ENCODE data around the gene RNF180.
"Not testable (repeated sequence)": the region's sequence is repeated elsewhere in the genome, so short reads cannot be mapped to it uniquely, and the experiment has no call there.

The RNF180 gene

DNA sequence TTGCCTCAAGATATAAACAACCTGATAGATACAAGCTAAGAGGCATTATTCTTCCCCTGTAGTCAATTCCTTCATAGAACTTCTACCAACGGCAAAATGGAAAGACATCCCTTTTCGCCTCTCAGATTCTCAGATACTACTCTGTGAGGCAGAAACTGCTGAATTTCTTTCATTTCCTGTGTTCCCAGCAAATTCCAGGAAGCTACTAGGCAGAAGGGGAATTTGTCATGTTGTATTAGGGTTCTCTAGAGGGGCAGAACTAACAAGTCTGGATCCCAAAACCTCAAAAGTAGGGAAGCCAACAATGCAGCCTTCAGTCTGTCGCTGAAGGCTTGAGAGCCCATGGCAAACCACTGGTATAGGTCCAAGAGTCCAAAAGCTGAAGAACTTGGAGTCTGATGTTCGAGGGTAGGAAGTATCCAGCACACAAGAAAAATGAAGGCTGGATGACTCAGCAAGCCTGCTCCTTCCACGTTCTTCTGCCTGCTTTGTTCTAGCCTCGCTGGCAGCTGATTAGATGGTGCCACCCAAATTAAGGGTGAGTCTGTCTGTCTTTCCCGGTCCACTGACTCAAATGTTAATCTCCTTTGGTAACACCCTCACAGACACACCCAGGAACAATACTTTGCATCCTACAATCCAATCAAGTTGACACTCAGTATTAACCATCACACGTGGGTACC lies 15.2 kb downstream of the RNF180 start:
- peak; percentile 5 for DNase-seq

DNA sequence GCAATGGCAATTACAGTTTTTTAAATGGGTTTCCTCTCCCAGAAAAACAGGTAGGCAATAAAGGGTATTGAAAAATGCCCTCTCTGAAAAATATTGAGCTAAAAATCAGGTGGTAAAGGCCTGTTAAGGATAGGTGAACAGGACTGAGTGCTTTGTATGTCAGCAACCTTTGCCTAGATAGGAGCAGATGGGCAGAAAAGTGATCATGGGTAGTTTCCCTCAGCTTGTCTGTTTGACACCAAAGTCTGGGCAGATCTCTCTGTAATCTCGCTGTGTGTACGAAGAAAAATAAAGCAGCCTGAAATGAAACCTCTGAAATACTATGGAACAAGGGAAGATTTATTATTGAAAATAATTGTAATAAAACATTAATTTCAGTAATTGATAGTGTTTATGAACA lies 15.8 kb downstream of the RNF180 start:
- DNase-seq, result no peak

DNA sequence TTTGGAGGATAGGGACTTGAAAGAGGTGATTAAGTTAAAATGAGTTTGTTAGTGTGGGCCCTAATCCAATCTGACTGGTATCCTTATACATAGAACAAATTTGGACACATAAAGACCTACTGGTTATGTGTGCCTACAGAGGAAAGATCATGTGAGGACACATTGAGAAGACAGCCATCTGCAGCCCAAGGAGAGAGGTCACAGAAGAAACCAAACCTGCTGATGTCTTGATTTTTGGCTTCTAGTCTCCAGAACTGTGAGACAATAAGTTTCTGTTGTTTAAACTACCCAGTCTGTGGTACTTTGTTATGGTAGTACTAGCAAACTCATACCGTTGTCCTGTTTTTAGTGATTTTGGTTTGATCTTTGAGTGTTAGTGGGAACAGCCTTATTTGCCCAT lies 18.3 kb downstream of the RNF180 start:
- no peak for DNase-seq

DNA sequence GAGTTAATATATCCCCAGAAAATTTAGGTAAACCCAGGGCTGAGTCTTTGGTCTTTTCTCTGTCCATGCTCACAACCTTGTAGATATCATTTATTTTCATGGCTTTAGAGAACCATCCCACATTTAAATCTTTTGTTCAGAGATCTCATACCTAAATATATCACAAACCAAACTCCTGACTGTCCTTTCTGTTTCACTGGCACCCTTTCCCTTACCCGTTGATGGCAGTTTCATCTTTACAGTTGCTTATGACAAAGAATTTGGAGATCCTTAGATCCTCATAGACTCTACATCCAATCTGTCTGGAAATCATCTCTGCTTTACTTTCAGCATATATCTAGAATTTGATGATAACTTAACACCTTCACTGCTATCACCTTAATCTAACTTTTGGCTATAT lies 19.2 kb downstream of the RNF180 start:
- DNase-seq, result no peak

DNA sequence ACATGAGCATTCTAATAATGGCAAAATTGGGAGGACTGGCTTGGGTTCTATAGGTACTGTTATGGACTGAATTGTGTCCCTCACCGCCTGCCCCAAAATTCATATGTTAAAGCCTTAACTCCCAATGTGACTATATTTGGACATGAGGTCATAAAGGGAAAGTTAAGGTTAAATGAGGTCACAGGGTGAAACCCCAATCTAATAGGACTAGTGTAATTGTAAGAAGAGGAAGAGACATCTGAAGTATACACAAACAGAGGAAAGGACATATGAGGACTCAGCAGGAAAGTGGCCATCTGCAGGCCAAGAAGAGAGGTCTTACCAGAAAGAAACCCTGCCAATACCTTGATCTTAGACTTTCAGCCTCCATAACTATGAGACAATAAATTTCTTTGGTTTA lies 23.1 kb downstream of the RNF180 start:
- DNase-seq, result no peak

DNA sequence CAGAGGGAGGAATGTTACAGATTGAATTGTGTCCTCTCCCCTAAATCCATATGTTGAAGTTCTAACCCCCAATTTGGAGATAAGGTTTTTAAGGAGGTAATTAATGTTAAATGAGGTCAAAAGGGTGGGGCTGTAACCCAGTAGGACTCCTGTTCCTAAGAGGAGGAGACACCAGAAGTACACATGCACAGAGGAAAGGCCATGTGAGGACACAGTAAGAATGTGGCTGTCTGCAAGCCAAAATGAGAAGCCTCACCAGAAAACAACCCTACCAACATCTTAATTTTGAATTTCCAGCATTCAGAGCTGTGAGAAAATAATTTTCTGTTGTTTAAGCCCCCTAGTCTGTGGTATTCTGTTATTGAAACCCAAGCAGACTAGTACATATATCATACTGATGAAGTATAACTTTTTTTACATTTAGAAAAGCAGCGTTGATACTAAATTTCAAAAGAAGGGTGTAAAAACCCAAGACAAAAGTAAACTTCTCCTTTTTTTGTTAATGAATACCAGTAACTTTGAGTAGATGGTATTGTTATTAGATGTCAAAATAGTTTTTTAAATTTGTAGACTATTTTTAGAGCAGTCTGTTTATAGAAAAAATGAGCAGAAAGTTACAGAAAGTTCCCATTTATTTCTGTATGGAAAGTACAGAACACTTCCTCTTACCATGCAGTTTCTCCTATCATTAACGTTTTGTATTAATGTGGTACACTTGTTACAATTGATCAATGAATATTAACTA lies 25.1 kb downstream of the RNF180 start:
- no peak for DNase-seq

DNA sequence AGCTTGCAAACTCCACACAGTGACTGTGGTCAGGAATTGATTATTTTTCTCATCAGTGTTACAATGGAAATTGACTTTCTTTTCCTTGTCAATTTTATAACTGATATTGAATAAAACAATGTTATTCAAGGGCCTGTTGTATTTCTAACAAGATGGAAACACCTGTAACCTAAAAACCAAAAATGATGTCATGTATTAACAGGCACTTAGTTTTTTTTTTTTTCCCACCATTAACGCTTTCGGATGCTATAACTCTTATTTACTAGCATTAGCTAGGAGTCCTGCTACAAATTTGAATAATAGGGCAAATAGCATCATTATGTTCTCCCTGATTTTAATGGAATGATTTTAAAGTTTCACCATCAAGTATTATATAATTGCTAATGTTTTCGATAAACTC lies 30.3 kb downstream of the RNF180 start:
- DNase-seq, result no peak

DNA sequence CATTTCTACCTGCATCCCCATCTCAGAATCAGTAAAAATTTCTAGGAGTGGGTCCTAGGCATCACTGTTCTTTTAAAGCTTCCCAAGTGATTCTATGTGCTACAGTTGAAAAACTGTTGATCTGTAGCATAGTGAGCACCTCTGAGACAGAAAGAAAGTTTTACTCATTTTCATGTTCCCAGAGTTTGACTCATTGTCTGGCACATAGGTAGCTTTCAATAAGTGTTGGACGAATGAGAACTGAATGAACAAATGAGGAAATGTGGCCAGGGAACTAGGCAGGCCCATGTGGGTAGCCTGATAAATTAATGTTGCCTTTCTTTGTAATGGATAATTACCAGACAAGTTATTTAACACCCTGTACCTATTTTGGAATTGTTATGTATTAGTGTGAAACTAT lies 33.8 kb downstream of the RNF180 start:
- DNase-seq, result no peak

DNA sequence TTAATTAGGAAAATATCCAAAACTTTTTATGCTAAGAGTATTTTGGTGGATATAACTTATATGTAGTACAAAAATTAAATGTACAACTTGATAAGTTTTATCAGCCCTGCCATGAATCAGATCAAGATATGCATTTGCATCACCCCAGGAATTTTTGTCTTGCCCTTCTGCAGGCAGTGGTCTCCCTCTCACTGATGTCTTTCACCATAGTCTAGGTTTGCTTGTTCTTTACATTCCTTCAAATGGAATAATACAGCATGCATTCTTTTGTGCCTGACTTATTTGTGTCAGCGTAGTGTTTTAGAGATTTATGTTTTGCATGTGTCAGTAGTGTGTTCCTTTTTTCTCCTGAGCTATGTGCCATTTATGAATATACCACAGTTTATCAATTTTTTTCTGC lies 36.4 kb downstream of the RNF180 start:
- no peak for DNase-seq

DNA sequence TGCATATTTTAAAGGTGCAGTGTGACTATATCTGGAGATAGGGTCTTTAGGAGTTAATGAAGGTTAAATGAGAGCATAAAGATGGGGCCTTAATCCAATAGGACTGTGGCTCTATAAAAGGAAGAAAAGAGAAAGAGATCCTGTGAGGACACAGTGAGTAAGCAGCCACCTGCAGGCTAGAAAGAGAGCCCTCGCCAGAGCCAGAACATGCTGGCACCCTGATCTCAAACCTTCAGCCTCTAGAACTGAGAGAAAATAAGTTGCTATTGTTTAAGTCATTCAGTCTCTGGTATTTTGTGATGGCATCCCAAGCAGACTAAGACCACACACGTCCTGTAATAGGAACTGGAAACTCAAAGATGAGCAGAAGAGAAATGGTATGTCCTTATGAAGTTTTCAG lies 41.0 kb downstream of the RNF180 start:
- no peak for DNase-seq

DNA sequence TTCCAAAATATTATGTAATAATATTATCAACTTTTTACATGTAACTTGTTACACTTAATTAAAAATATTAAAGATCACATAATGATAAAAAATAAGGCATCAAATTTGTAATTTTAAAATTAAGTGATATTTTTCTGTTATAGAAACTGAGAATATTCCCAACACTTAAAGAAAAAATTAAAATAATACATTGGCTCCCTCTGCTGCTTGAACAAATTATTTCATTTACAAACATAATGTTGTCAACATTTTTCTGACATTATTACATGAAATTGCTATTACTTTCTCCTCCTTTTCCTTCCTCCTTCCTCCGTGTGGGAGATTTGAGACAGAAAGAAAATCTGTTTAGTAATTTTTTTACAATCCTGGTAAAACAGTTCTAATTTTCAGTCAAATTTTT lies 42.3 kb downstream of the RNF180 start:
- DNase-seq, result peak; percentile 53

DNA sequence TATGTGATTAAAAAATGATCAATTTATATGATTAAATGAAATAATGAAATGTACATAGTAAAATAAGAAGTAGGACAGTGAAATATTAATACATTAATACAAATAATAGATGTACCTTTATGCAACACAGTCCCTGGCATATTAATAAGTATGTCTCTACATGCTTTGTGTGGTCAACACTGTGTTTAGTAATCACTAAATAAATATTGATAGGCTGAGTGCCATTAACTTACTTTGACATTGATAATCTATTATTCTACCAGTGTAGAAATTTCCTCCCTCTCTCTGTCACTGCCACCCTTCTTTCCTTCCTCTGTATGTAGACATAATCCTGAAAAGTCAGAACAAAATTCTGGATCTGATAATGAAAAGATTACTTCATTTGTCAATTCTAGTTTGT lies 43.7 kb downstream of the RNF180 start:
- no peak for DNase-seq

DNA sequence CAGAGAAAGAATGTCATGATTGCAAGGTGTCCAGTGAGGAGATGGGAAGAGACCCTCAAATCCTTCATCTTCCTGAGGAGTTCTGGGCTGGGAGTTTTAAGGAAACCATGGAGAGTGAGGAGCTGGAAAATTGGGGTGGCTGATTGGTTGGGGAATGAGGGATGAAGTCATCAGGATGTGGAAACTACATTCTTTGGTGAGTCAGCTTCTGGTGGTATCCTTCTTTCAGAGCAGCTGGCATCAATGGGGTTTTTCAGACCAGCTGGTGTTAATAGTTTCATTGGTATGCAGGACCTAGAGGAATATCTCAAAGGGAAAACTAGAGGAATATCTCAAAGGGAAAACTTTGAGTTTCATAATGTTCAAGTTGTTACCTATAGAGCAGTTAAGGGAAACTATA lies 45.2 kb downstream of the RNF180 start:
- DNase-seq, result no peak

DNA sequence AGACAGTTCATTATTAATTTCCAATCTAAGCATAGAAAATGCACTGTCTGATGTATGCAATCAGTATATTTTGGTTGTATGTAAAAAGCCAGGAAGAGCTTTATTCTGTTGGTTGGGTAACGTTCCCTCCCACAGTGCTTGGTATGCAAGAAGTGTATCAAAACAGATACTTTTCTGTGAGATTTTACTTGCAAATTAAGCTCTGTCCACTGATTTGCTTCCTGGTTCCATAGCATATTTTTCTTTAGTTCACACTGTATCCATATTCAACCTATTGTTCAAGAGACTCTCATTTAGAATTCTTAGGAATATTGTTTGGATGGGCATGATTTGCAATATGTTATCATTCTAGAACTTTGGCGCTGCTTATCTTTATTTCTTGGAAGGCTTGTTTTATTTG lies 47.4 kb downstream of the RNF180 start:
- no peak for DNase-seq

DNA sequence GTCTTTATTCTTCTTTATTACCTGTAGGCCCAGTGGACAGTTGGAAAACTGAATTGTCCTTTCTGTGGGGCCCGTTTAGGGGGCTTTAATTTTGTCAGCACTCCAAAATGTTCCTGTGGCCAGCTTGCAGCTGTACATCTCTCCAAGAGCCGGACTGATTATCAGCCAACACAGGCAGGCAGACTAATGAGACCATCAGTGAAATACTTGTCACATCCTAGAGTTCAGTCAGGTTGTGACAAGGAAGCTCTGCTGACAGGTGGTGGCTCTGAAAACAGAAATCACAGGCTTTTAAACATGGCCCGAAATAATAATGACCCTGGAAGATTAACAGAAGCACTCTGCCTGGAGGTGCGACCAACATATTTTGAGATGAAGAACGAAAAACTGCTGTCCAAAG lies 47.9 kb downstream of the RNF180 start:
- no peak for DNase-seq

DNA sequence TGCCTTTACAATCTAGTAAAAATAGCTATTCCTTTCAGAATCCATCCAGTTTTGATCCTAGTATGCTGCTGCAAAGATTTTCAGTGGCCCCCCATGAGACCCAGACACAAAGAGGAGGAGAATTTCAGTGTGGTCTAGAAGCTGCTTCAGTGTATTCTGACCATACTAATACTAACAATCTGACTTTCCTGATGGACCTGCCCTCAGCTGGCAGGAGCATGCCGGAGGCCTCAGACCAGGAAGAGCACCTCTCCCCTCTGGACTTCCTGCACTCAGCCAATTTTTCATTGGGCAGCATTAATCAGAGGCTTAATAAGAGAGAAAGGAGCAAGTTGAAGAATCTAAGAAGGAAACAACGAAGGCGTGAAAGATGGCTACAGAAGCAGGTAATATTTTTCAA lies 48.5 kb downstream of the RNF180 start:
- no peak for DNase-seq

DNA sequence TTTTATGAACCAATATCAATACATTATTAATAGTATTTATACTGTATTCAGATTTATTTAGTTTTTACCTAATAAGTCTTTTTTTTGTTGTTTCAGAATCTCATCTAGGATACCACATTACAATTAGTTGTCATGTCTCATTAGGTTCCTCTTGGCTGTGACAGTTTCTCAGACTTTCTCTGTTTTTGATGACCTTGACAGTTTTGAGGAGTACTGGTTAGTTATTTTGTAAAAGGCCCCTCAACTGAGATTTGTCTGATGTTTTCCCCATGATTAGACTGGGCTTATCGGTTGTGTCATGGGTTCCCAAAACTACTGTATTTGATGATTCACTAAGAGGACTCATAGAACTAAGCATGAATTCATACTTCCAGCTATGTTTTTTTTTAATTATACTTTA lies 56.3 kb downstream of the RNF180 start:
- DNase-seq, result no peak

DNA sequence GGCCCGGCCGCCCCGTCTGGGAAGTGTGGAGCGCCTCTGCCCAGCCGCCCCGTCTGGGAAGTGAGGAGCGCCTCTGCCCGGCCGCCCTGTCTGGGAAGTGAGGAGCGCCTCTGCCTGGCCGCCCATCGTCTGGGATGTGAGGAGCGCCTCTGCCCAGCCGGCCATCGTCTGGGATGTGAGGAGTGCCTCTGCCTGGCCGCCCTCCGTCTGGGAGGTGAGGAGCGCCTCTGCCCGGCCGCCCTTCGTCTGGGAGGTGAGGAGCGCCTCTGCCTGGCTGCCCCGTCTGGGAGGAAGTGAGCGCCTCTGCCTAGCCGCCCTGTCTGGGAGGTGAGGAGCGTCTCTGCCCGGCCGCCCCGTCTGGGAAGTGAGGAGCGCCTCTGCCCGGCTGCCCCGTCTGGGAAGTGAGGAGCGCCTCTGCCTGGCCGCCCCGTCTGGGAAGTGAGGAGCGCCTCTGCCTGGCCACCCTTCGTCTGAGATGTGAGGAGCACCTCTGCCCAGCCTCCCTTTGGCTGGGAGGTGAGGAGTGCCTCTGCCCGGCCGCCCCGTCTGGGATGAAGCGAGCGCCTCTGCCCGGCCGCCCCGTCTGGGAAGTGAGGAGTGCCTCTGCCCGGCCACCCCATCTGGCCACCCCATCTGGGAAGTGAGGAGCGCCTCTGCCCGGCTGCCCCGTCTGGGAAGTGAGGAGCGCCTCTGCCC lies 59.8 kb downstream of the RNF180 start:
- DNase-seq, result not testable (repeated sequence)

DNA sequence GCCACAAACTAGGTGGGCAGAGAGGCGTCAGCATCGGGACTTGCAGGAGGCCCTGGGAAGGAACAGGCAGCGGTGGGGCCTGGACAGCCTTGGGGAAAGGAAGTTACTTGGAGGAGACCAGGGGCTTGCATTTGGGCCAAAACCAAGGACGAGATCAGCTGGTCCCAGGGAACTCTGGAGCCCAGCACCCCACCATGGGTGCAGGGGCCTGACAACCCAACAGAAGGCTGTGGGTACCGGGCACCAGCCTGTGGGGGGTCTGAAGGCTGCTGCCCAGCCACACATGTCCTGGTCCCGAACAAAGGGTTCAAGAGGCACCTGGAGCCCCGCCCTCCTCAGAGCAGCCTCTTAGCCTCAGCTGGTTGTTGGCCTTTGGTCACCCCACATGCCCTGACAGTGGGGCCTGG lies 61.5 kb downstream of the RNF180 start:
- DNase-seq, result not testable (repeated sequence)

DNA sequence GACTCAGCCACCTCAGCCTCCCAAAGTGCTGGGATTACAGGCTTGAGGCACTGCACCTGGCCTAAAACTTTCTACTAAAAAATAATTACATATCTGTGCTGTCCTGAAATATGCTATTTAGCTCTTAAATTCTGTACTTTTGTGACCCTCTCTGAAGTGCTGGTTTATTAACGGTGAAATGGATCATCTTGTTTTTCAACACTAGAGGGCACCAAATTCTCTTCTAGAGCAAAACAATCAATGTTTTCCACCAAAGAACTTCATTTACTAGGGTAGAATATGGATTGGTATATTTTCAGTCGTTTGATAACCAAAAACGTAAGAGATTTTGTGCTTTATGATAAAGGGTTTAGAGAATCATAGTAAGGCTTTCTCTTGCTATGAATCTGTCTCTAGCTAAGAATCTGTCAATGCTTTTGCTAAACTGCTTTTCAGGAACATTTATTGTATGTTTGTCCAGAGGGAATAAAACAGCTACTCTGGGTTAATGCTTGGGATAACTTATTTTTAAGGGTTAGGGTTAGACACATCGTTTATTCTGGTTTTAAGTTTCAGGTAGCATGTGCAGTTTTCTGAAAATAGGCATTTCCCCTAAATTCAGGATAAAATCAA lies 63.6 kb downstream of the RNF180 start:
- peak; percentile 60 for DNase-seq

DNA sequence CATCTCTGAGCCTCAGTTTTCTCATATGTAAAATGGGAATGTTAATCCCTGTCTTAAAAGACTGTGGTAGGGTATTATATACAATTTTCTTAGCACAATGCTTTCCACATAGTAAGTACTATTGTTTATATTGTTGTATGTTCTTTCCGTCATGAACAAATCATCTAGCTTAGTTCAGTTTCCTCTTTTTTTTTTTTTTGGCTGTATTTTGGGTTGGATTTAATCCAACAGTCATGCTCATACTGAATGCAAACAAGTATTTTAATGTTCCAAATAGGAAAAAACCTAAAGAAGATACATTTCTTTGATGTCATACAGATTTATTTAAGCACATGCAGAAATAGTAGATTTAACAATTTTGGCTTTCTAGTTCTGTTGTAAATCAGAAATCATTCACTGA lies 95.1 kb downstream of the RNF180 start:
- no peak for DNase-seq

DNA sequence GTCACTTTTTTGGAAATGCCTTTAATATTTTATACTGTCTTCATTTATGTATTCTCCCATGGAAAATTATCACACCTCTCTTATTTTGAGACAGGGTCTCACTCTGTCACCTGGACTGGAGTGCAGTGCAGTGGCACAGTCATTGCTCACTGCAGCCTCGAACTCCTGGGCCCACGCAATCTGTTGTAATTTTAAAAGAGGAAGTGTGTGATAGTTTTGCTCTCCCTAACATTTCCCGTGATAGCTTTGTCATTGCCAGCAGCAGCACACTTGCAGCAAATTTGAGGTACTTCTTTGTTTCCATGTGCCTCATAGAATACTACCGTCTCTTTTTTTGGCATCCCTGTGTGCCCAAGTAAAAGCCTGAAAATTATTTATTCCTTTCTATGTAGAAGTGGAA lies 103.5 kb downstream of the RNF180 start:
- peak; percentile 4 for DNase-seq

DNA sequence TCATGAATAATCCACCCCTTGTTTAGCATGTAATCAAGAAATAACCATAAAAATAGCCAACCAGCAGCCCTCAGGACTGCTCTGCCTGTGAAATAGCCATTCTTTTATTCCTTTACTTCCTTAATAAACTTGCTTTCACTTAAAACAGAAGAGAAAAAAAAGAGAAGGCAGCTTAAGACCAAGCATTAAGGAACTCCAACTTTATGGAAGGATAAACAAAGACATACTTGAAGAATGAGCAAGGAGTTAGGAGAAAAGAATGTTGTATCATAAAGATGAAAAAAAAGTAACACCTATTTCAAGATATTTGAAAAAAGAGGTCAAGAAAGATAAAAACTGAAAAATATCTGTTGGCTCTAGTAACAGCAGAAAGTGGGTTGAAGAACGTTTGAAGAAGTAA lies 107.6 kb downstream of the RNF180 start:
- no peak for DNase-seq

All from hematopoietic multipotent progenitor cell treated with erythropoietin and hydrocortisone succinate and interleukin-3 and kit ligand, for 4 days (in vitro differentiated cells).